ENCODE measurements around the gene MDFIC. TPM values are rescaled to one million over a fixed set of nuclear protein-coding genes. Genes with fewer than 3 reads are reported as not detected.

MDFIC gene
- total RNA-seq, 1 donor, result 30.5 TPM

- H3K4me1 ChIP-seq (ENCODE audit: insufficient read depth, low read length), result no peaks in the 10 kb centered on the region
- H3K27me3 ChIP-seq (ENCODE audit: insufficient read depth, low read length), result no peaks in the 10 kb centered on the region
- H3K9me3 ChIP-seq (ENCODE audit: low read depth, low read length), result no peaks in the 10 kb centered on the region
- no peak overlapping the region for H3K4me3 ChIP-seq (ENCODE audit: low read length)
Observed at GRCh38 chr7:115044224-115044623, 122.3 kb downstream of the MDFIC start.

GRCh38 chr7:115047958-115048720, 126.2 kb downstream of the MDFIC start:
- Histone ChIP-seq H3K4me1 (ENCODE audit: insufficient read depth, low read length) (no peaks in the 10 kb centered on the region), H3K9me3 (ENCODE audit: low read depth, low read length) (no peaks in the 10 kb centered on the region), H3K4me3 (ENCODE audit: low read length) (no peak overlapping the region), H3K27me3 (ENCODE audit: insufficient read depth, low read length) (no peaks in the 10 kb centered on the region)

GRCh38 chr7:115052706-115053105, 130.8 kb downstream of the MDFIC start:
- Histone ChIP-seq H3K4me3 (ENCODE audit: low read length) (no peak overlapping the region), H3K4me1 (ENCODE audit: insufficient read depth, low read length) (no peaks in the 10 kb centered on the region), H3K27me3 (ENCODE audit: insufficient read depth, low read length) (no peaks in the 10 kb centered on the region), H3K9me3 (ENCODE audit: low read depth, low read length) (no peaks in the 10 kb centered on the region)

- Histone ChIP-seq H3K27me3 (ENCODE audit: insufficient read depth, low read length) (no peaks in the 10 kb centered on the region), H3K4me1 (ENCODE audit: insufficient read depth, low read length) (peaks cover 3% of the 10 kb centered on the region), H3K9me3 (ENCODE audit: low read depth, low read length) (no peaks in the 10 kb centered on the region), H3K4me3 (ENCODE audit: low read length) (no peak overlapping the region)
Observed at GRCh38 chr7:115054478-115055065, 132.7 kb downstream of the MDFIC start.

- Histone ChIP-seq H3K4me1 (ENCODE audit: insufficient read depth, low read length) (peaks cover 9% of the 10 kb centered on the region), H3K4me3 (ENCODE audit: low read length) (no peak overlapping the region), H3K9me3 (ENCODE audit: low read depth, low read length) (no peaks in the 10 kb centered on the region), H3K27me3 (ENCODE audit: insufficient read depth, low read length) (no peaks in the 10 kb centered on the region)
Observed at GRCh38 chr7:115056019-115056418, 134.1 kb downstream of the MDFIC start.

- no peaks in the 10 kb centered on the region for H3K27me3 ChIP-seq (ENCODE audit: insufficient read depth, low read length)
- H3K4me3 ChIP-seq (ENCODE audit: low read length), result no peak overlapping the region
- H3K4me1 ChIP-seq (ENCODE audit: insufficient read depth, low read length), result peaks cover 9% of the 10 kb centered on the region
- H3K9me3 ChIP-seq (ENCODE audit: low read depth, low read length), result no peaks in the 10 kb centered on the region
Observed at GRCh38 chr7:115058726-115059125, 136.8 kb downstream of the MDFIC start.

- no peaks in the 10 kb centered on the region for H3K9me3 ChIP-seq (ENCODE audit: low read depth, low read length)
- no peak overlapping the region for H3K4me3 ChIP-seq (ENCODE audit: low read length)
- H3K4me1 ChIP-seq (ENCODE audit: insufficient read depth, low read length), result peaks cover 9% of the 10 kb centered on the region
- no peaks in the 10 kb centered on the region for H3K27me3 ChIP-seq (ENCODE audit: insufficient read depth, low read length)
Observed at GRCh38 chr7:115059321-115059720, 137.4 kb downstream of the MDFIC start.

GRCh38 chr7:115060095-115060870, 138.4 kb downstream of the MDFIC start:
- Histone ChIP-seq H3K27me3 (ENCODE audit: insufficient read depth, low read length) (no peaks in the 10 kb centered on the region), H3K9me3 (ENCODE audit: low read depth, low read length) (no peaks in the 10 kb centered on the region), H3K4me3 (ENCODE audit: low read length) (no peak overlapping the region), H3K4me1 (ENCODE audit: insufficient read depth, low read length) (peaks cover 9% of the 10 kb centered on the region)

- Histone ChIP-seq H3K9me3 (ENCODE audit: low read depth, low read length) (no peaks in the 10 kb centered on the region), H3K27me3 (ENCODE audit: insufficient read depth, low read length) (no peaks in the 10 kb centered on the region), H3K4me3 (ENCODE audit: low read length) (no peak overlapping the region), H3K4me1 (ENCODE audit: insufficient read depth, low read length) (peaks cover 9% of the 10 kb centered on the region)
Observed at GRCh38 chr7:115066050-115066449, 144.2 kb downstream of the MDFIC start.

GRCh38 chr7:115066634-115067033, 144.7 kb downstream of the MDFIC start:
- no peaks in the 10 kb centered on the region for H3K27me3 ChIP-seq (ENCODE audit: insufficient read depth, low read length)
- peaks cover 9% of the 10 kb centered on the region for H3K4me1 ChIP-seq (ENCODE audit: insufficient read depth, low read length)
- H3K9me3 ChIP-seq (ENCODE audit: low read depth, low read length), result no peaks in the 10 kb centered on the region
- no peak overlapping the region for H3K4me3 ChIP-seq (ENCODE audit: low read length)

GRCh38 chr7:115068220-115068619, 146.3 kb downstream of the MDFIC start:
- H3K9me3 ChIP-seq (ENCODE audit: low read depth, low read length), result no peaks in the 10 kb centered on the region
- H3K4me1 ChIP-seq (ENCODE audit: insufficient read depth, low read length), result peaks cover 9% of the 10 kb centered on the region
- H3K4me3 ChIP-seq (ENCODE audit: low read length), result no peak overlapping the region
- H3K27me3 ChIP-seq (ENCODE audit: insufficient read depth, low read length), result no peaks in the 10 kb centered on the region

Data from mononuclear cell (primary cell).